Measurements from ENCODE around the gene HK1.

Gene HK1
- 128 to 149 (median 135) reads per million in 3 donors for total RNA-seq

GRCh38 chr10:69278446-69278963 is at the start of gene HK1:
TSS of gene HK1 (plus strand) at chr10:69278496.
- no peaks in the 10 kb centered on the region for H3K27me3 ChIP-seq (replicated peaks; ENCODE audit: control insufficient read depth, insufficient read depth, low read length, poor library complexity, severe bottlenecking)
- H3K9me3 ChIP-seq (ENCODE audit: control insufficient read depth, low read length): no peaks in the 10 kb centered on the region
- no peak within 1 kb of the TSS for H3K27ac ChIP-seq (ENCODE audit: insufficient read depth, low read length, poor library complexity, severe bottlenecking)
- no peaks in the 10 kb centered on the region for H3K4me1 ChIP-seq (ENCODE audit: control insufficient read depth, insufficient read depth, low read length, poor library complexity, severe bottlenecking)
- H3K36me3 ChIP-seq (ENCODE audit: control insufficient read depth, insufficient read depth, low read length): no peaks in the 10 kb centered on the region
- no peak for DNase-seq
- H3K4me3 ChIP-seq (ENCODE audit: insufficient read depth, low read depth, low read length, poor library complexity, severe bottlenecking): no peak within 1 kb of the TSS

GRCh38 chr10:69229616-69229916 is 48.7 kb upstream of the HK1 start:
- H3K27me3 ChIP-seq (replicated peaks; ENCODE audit: control insufficient read depth, insufficient read depth, low read length, poor library complexity, severe bottlenecking): no peaks in the 10 kb centered on the region
- peaks cover 61% of the 10 kb centered on the region for H3K4me1 ChIP-seq (ENCODE audit: control insufficient read depth, insufficient read depth, low read length, poor library complexity, severe bottlenecking)
- no peak for DNase-seq
- H3K4me3 ChIP-seq (ENCODE audit: insufficient read depth, low read depth, low read length, poor library complexity, severe bottlenecking): peak overlapping the region; percentile 27
- no peaks in the 10 kb centered on the region for H3K36me3 ChIP-seq (ENCODE audit: control insufficient read depth, insufficient read depth, low read length)
- no peak overlapping the region for H3K27ac ChIP-seq (ENCODE audit: insufficient read depth, low read length, poor library complexity, severe bottlenecking)
- no peaks in the 10 kb centered on the region for H3K9me3 ChIP-seq (ENCODE audit: control insufficient read depth, low read length)

GRCh38 chr10:69230128-69230527 is 48.2 kb upstream of the HK1 start:
- DNase-seq: no peak
- H3K4me1 ChIP-seq (ENCODE audit: control insufficient read depth, insufficient read depth, low read length, poor library complexity, severe bottlenecking): peaks cover 55% of the 10 kb centered on the region
- no peak overlapping the region for H3K4me3 ChIP-seq (ENCODE audit: insufficient read depth, low read depth, low read length, poor library complexity, severe bottlenecking)
- H3K36me3 ChIP-seq (ENCODE audit: control insufficient read depth, insufficient read depth, low read length): no peaks in the 10 kb centered on the region
- H3K27ac ChIP-seq (ENCODE audit: insufficient read depth, low read length, poor library complexity, severe bottlenecking): no peak overlapping the region
- H3K27me3 ChIP-seq (replicated peaks; ENCODE audit: control insufficient read depth, insufficient read depth, low read length, poor library complexity, severe bottlenecking): no peaks in the 10 kb centered on the region
- no peaks in the 10 kb centered on the region for H3K9me3 ChIP-seq (ENCODE audit: control insufficient read depth, low read length)

- peaks cover 45% of the 10 kb centered on the region for H3K4me1 ChIP-seq (ENCODE audit: control insufficient read depth, insufficient read depth, low read length, poor library complexity, severe bottlenecking)
- H3K27me3 ChIP-seq (replicated peaks; ENCODE audit: control insufficient read depth, insufficient read depth, low read length, poor library complexity, severe bottlenecking): no peaks in the 10 kb centered on the region
- no peak overlapping the region for H3K4me3 ChIP-seq (ENCODE audit: insufficient read depth, low read depth, low read length, poor library complexity, severe bottlenecking)
- DNase-seq: no peak
- no peaks in the 10 kb centered on the region for H3K36me3 ChIP-seq (ENCODE audit: control insufficient read depth, insufficient read depth, low read length)
- no peak overlapping the region for H3K27ac ChIP-seq (ENCODE audit: insufficient read depth, low read length, poor library complexity, severe bottlenecking)
- no peaks in the 10 kb centered on the region for H3K9me3 ChIP-seq (ENCODE audit: control insufficient read depth, low read length)
Observed at GRCh38 chr10:69232252-69232651, 46.0 kb upstream of the HK1 start.

- Histone ChIP-seq H3K27ac (ENCODE audit: insufficient read depth, low read length, poor library complexity, severe bottlenecking) (peak overlapping the region; percentile 44), H3K4me1 (ENCODE audit: control insufficient read depth, insufficient read depth, low read length, poor library complexity, severe bottlenecking) (peaks cover 43% of the 10 kb centered on the region), H3K27me3 (replicated peaks; ENCODE audit: control insufficient read depth, insufficient read depth, low read length, poor library complexity, severe bottlenecking) (no peaks in the 10 kb centered on the region), H3K4me3 (ENCODE audit: insufficient read depth, low read depth, low read length, poor library complexity, severe bottlenecking) (no peak overlapping the region), H3K36me3 (ENCODE audit: control insufficient read depth, insufficient read depth, low read length) (no peaks in the 10 kb centered on the region), H3K9me3 (ENCODE audit: control insufficient read depth, low read length) (no peaks in the 10 kb centered on the region)
- peak; percentile 19 to 26 (median 21) for DNase-seq
Observed at GRCh38 chr10:69232736-69233480, 45.4 kb upstream of the HK1 start.

GRCh38 chr10:69234447-69234846 is 43.8 kb upstream of the HK1 start:
- H3K27me3 ChIP-seq (replicated peaks; ENCODE audit: control insufficient read depth, insufficient read depth, low read length, poor library complexity, severe bottlenecking): no peaks in the 10 kb centered on the region
- peaks cover 28% of the 10 kb centered on the region for H3K4me1 ChIP-seq (ENCODE audit: control insufficient read depth, insufficient read depth, low read length, poor library complexity, severe bottlenecking)
- no peaks in the 10 kb centered on the region for H3K9me3 ChIP-seq (ENCODE audit: control insufficient read depth, low read length)
- H3K4me3 ChIP-seq (ENCODE audit: insufficient read depth, low read depth, low read length, poor library complexity, severe bottlenecking): no peak overlapping the region
- no peak overlapping the region for H3K27ac ChIP-seq (ENCODE audit: insufficient read depth, low read length, poor library complexity, severe bottlenecking)
- H3K36me3 ChIP-seq (ENCODE audit: control insufficient read depth, insufficient read depth, low read length): no peaks in the 10 kb centered on the region
- DNase-seq: no peak

GRCh38 chr10:69237528-69238159 is 40.7 kb upstream of the HK1 start:
- H3K4me1 ChIP-seq (ENCODE audit: control insufficient read depth, insufficient read depth, low read length, poor library complexity, severe bottlenecking): peaks cover 16% of the 10 kb centered on the region
- H3K27me3 ChIP-seq (replicated peaks; ENCODE audit: control insufficient read depth, insufficient read depth, low read length, poor library complexity, severe bottlenecking): no peaks in the 10 kb centered on the region
- H3K4me3 ChIP-seq (ENCODE audit: insufficient read depth, low read depth, low read length, poor library complexity, severe bottlenecking): no peak overlapping the region
- peak; percentile 64 to 78 (median 65) for DNase-seq
- no peak overlapping the region for H3K27ac ChIP-seq (ENCODE audit: insufficient read depth, low read length, poor library complexity, severe bottlenecking)
- no peaks in the 10 kb centered on the region for H3K9me3 ChIP-seq (ENCODE audit: control insufficient read depth, low read length)
- peaks cover 5% of the 10 kb centered on the region for H3K36me3 ChIP-seq (ENCODE audit: control insufficient read depth, insufficient read depth, low read length)

GRCh38 chr10:69239136-69239535 is 39.2 kb upstream of the HK1 start:
- H3K27me3 ChIP-seq (replicated peaks; ENCODE audit: control insufficient read depth, insufficient read depth, low read length, poor library complexity, severe bottlenecking): no peaks in the 10 kb centered on the region
- no peak overlapping the region for H3K27ac ChIP-seq (ENCODE audit: insufficient read depth, low read length, poor library complexity, severe bottlenecking)
- no peak for DNase-seq
- peaks cover 6% of the 10 kb centered on the region for H3K4me1 ChIP-seq (ENCODE audit: control insufficient read depth, insufficient read depth, low read length, poor library complexity, severe bottlenecking)
- peaks cover 5% of the 10 kb centered on the region for H3K36me3 ChIP-seq (ENCODE audit: control insufficient read depth, insufficient read depth, low read length)
- no peaks in the 10 kb centered on the region for H3K9me3 ChIP-seq (ENCODE audit: control insufficient read depth, low read length)
- H3K4me3 ChIP-seq (ENCODE audit: insufficient read depth, low read depth, low read length, poor library complexity, severe bottlenecking): no peak overlapping the region

GRCh38 chr10:69239816-69240434 is 38.4 kb upstream of the HK1 start:
- H3K27me3 ChIP-seq (replicated peaks; ENCODE audit: control insufficient read depth, insufficient read depth, low read length, poor library complexity, severe bottlenecking): no peaks in the 10 kb centered on the region
- H3K36me3 ChIP-seq (ENCODE audit: control insufficient read depth, insufficient read depth, low read length): peaks cover 5% of the 10 kb centered on the region
- DNase-seq: no peak
- no peak overlapping the region for H3K4me3 ChIP-seq (ENCODE audit: insufficient read depth, low read depth, low read length, poor library complexity, severe bottlenecking)
- H3K4me1 ChIP-seq (ENCODE audit: control insufficient read depth, insufficient read depth, low read length, poor library complexity, severe bottlenecking): peaks cover 4% of the 10 kb centered on the region
- no peaks in the 10 kb centered on the region for H3K9me3 ChIP-seq (ENCODE audit: control insufficient read depth, low read length)
- no peak overlapping the region for H3K27ac ChIP-seq (ENCODE audit: insufficient read depth, low read length, poor library complexity, severe bottlenecking)

GRCh38 chr10:69240455-69240854 is 37.8 kb upstream of the HK1 start:
- no peak overlapping the region for H3K27ac ChIP-seq (ENCODE audit: insufficient read depth, low read length, poor library complexity, severe bottlenecking)

More at GRCh38 chr10:69240455-69240854, 37.8 kb upstream of the HK1 start:
- Histone ChIP-seq H3K4me3 (ENCODE audit: insufficient read depth, low read depth, low read length, poor library complexity, severe bottlenecking) (no peak overlapping the region), H3K27me3 (replicated peaks; ENCODE audit: control insufficient read depth, insufficient read depth, low read length, poor library complexity, severe bottlenecking) (no peaks in the 10 kb centered on the region), H3K36me3 (ENCODE audit: control insufficient read depth, insufficient read depth, low read length) (peaks cover 5% of the 10 kb centered on the region), H3K9me3 (ENCODE audit: control insufficient read depth, low read length) (no peaks in the 10 kb centered on the region), H3K4me1 (ENCODE audit: control insufficient read depth, insufficient read depth, low read length, poor library complexity, severe bottlenecking) (peaks cover 4% of the 10 kb centered on the region)
- DNase-seq: no peak

All from effector memory CD4-positive, alpha-beta T cell (primary cell).